ENCODE results near the gene NFATC2IP.
A peak's percentile ranks its signal among the peaks of the same experiment; 100 is the strongest.
"Not testable (repeated sequence)": the region's sequence is repeated elsewhere in the genome, so short reads cannot be mapped to it uniquely, and the experiment has no call there.

The NFATC2IP gene

GRCh38 chr16:28974007-28974436, 23.3 kb downstream of the NFATC2IP start:
- DNase-seq (ENCODE audit: low spot score) = no peak

- peak; percentile 98 for DNase-seq (ENCODE audit: low spot score)
Observed at GRCh38 chr16:28974437-28975157, 23.9 kb downstream of the NFATC2IP start, which contains the start of gene SPNS1. Gene SPNS1, plus strand, starts transcription at chr16:28974778. Its CDS starts 374 bp downstream, at chr16:28975152.

- DNase-seq (ENCODE audit: low spot score) = no peak
Observed at GRCh38 chr16:28975158-28975599, 24.4 kb downstream of the NFATC2IP start.

GRCh38 chr16:28977703-28978662, 27.2 kb downstream of the NFATC2IP start:
- no peak for DNase-seq (ENCODE audit: low spot score)

- not testable (repeated sequence) for DNase-seq (ENCODE audit: low spot score)
Observed at GRCh38 chr16:28980330-28980729, 29.6 kb downstream of the NFATC2IP start.

GRCh38 chr16:28980929-28981328, 30.2 kb downstream of the NFATC2IP start:
- DNase-seq (ENCODE audit: low spot score) = no peak

- no peak for DNase-seq (ENCODE audit: low spot score)
Observed at GRCh38 chr16:28981517-28981916, 30.8 kb downstream of the NFATC2IP start.

GRCh38 chr16:28982418-28982817, 31.7 kb downstream of the NFATC2IP start:
- DNase-seq (ENCODE audit: low spot score) = no peak

GRCh38 chr16:28982949-28983348, 32.2 kb downstream of the NFATC2IP start:
- no peak for DNase-seq (ENCODE audit: low spot score)

- DNase-seq (ENCODE audit: low spot score) = no peak
Observed at GRCh38 chr16:28983644-28984043, 32.9 kb downstream of the NFATC2IP start.

GRCh38 chr16:28984091-28984490, 33.4 kb downstream of the NFATC2IP start:
- no peak for DNase-seq (ENCODE audit: low spot score)

GRCh38 chr16:28984619-28985135, 33.9 kb downstream of the NFATC2IP start, which contains the start of gene LAT:
Gene LAT, plus strand, starts transcription at chr16:28985052. Its CDS starts 366 bp downstream, at chr16:28985418.
- no peak for DNase-seq (ENCODE audit: low spot score)

GRCh38 chr16:28985211-28986041, 34.7 kb downstream of the NFATC2IP start:
- no peak for DNase-seq (ENCODE audit: low spot score)

- DNase-seq (ENCODE audit: low spot score) = no peak
Observed at GRCh38 chr16:28986046-28986445, 35.3 kb downstream of the NFATC2IP start.

GRCh38 chr16:28986492-28986891, 35.8 kb downstream of the NFATC2IP start:
- DNase-seq (ENCODE audit: low spot score) = no peak

- no peak for DNase-seq (ENCODE audit: low spot score)
Observed at GRCh38 chr16:28987170-28987853, 36.6 kb downstream of the NFATC2IP start.

- DNase-seq (ENCODE audit: low spot score) = no peak
Observed at GRCh38 chr16:28989363-28989762, 38.6 kb downstream of the NFATC2IP start.

GRCh38 chr16:28990375-28991040, 39.8 kb downstream of the NFATC2IP start:
- DNase-seq (ENCODE audit: low spot score) = no peak

GRCh38 chr16:28991687-28992086, 41.0 kb downstream of the NFATC2IP start:
- DNase-seq (ENCODE audit: low spot score) = no peak

- DNase-seq (ENCODE audit: low spot score) = no peak
Observed at GRCh38 chr16:28992496-28992895, 41.8 kb downstream of the NFATC2IP start.

All from left forelimb (tissue), 1 donor.